Measurements from ENCODE around the gene TRPV2. TPM values are rescaled to one million over a fixed set of nuclear protein-coding genes. Genes with fewer than 3 reads are reported as not detected.

Gene TRPV2
- total and polyA plus RNA-seq, 2 of the 4 experiments (the other 2 are of a cell fraction) = 30.8 to 32.8 TPM

DNA sequence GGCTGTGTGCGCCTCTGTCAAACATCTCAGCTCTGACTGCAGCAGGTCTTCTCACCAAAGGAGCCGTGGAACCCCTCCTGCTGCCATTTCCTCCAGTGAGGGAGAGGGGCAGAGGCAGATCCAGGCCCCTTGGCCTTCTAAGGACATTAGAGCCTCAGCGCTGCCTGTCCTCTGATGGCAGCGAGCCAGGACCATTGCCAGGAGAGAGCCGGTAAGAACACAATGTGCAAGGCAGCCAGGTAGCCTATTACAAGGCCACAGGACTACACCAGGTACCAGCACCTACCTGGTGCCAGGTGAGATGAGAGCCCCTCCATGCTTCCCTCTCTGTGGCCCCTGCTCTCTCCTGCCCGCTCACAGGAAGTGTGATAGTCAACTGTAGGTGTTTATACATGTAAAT lies 65.6 kb downstream of the TRPV2 start:
- intact Hi-C loops (cut with micrococcal nuclease) (no loop called here), dilution Hi-C loops (cut with HindIII; ENCODE audit: low sequenced_read_pairs, unreplicated experiment) (no loop called here), in situ Hi-C loops (cut with MboI; ENCODE audit: low sequenced_read_pairs) (no loop called here)
- no peak overlapping the region for H3K9ac ChIP-seq (ENCODE audit: low read depth, low read length)
- no TSS peak for BruUV-seq (replicated peaks)
- no peak overlapping the region for H3K4ac ChIP-seq (ENCODE audit: low read depth, low read length)
- no peak overlapping the region for H3K18ac ChIP-seq (ENCODE audit: low read depth, low read length)
- H4K20me1 ChIP-seq (ENCODE audit: insufficient read depth, low read length) = no peaks in the 10 kb centered on the region
- no peak overlapping the region for H3K27ac ChIP-seq (ENCODE audit: insufficient read depth, low read length)
- no peak overlapping the region for H2BK120ac ChIP-seq (ENCODE audit: low read depth, low read length)
- CTCF ChIA-PET = no interaction called here
- H3K4me2 ChIP-seq (ENCODE audit: low read depth, low read length) = no peak overlapping the region
- no peak for TF ChIP-seq BHLHE40 (IDR thresholded peaks at IDR 0.05; ENCODE audit: low read depth, low read length)
- no peak for TF ChIP-seq MAZ (IDR thresholded peaks at IDR 0.05; ENCODE audit: borderline replicate concordance, low read depth, low read length)
- TF ChIP-seq RFX5 (IDR thresholded peaks at IDR 0.05; ENCODE audit: low read depth, low read length) = no peak
- TF ChIP-seq, protein P1, sequence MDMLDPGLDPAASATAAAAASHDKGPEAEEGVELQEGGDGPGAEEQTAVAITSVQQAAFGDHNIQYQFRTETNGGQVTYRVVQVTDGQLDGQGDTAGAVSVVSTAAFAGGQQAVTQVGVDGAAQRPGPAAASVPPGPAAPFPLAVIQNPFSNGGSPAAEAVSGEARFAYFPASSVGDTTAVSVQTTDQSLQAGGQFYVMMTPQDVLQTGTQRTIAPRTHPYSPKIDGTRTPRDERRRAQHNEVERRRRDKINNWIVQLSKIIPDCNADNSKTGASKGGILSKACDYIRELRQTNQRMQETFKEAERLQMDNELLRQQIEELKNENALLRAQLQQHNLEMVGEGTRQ (IDR thresholded peaks at IDR 0.05; ENCODE audit: low read depth, low read length) = no peak
- no peak for TF ChIP-seq SMC3 (IDR thresholded peaks at IDR 0.05; ENCODE audit: low read depth, low read length)
- TF ChIP-seq RCOR1 (IDR thresholded peaks at IDR 0.05; ENCODE audit: insufficient replicate concordance, low read length) = no peak
- TF ChIP-seq POLR2A (IDR thresholded peaks at IDR 0.05; ENCODE audit: low read depth, low read length) = no peak
- TF ChIP-seq, protein P2, sequence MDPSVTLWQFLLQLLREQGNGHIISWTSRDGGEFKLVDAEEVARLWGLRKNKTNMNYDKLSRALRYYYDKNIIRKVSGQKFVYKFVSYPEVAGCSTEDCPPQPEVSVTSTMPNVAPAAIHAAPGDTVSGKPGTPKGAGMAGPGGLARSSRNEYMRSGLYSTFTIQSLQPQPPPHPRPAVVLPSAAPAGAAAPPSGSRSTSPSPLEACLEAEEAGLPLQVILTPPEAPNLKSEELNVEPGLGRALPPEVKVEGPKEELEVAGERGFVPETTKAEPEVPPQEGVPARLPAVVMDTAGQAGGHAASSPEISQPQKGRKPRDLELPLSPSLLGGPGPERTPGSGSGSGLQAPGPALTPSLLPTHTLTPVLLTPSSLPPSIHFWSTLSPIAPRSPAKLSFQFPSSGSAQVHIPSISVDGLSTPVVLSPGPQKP (IDR thresholded peaks at IDR 0.05; ENCODE audit: borderline replicate concordance, low read depth, low read length) = no peak
- TF ChIP-seq CHD1 (IDR thresholded peaks at IDR 0.05; ENCODE audit: low read depth, low read length) = no peak
- TF ChIP-seq FOS (IDR thresholded peaks at IDR 0.05; ENCODE audit: low read depth, low read length) = no peak
- TF ChIP-seq NFE2L2 (IDR thresholded peaks at IDR 0.05; ENCODE audit: low read depth, low read length) = no peak
- no peak for TF ChIP-seq CEBPB (IDR thresholded peaks at IDR 0.05; ENCODE audit: low read depth, low read length)
- TF ChIP-seq MAFK (IDR thresholded peaks at IDR 0.05; ENCODE audit: low read depth, low read length) = no peak
- no peak for DNase-seq
- peaks cover 12% of the 10 kb centered on the region; the same call in 1 of the 2 replicates for H3K4me1 ChIP-seq (ENCODE audit: control insufficient read depth, insufficient read depth, low read length)
- H2BK5ac ChIP-seq (ENCODE audit: low read depth, low read length, poor library complexity, severe bottlenecking) = no peak overlapping the region
- H3K4me3 ChIP-seq (ENCODE audit: insufficient read depth, low read depth, low read length) = no peak overlapping the region
- no peaks in the 10 kb centered on the region for H3K36me3 ChIP-seq (ENCODE audit: control insufficient read depth, insufficient read depth, low read length)
- no peak overlapping the region for H4K8ac ChIP-seq (ENCODE audit: low read depth in 2 of 2, low read length in 2 of 2)
- H2AK5ac ChIP-seq (ENCODE audit: low read depth, low read length) = no peak overlapping the region
- no peak overlapping the region for H3K56ac ChIP-seq (ENCODE audit: extremely low read depth, insufficient read depth, low read length)
- H2AFZ ChIP-seq (replicated peaks; ENCODE audit: low read length, poor library complexity) = no peak overlapping the region
- no peak overlapping the region for H2AK9ac ChIP-seq (replicated peaks; ENCODE audit: low read depth, low read length, poor library complexity)
- POLR2A ChIA-PET (ENCODE audit: unreplicated experiment) = no interaction called here
- no peak overlapping the region for H3K23ac ChIP-seq (ENCODE audit: low read depth, low read length)
- H3K9me3 ChIP-seq (ENCODE audit: control insufficient read depth, insufficient read depth, low read length) = no peaks in the 10 kb centered on the region
- no peak for ATAC-seq (ENCODE audit: low read depth)
- H2BK15ac ChIP-seq (ENCODE audit: low read depth, low read length) = no peak overlapping the region
- no peak overlapping the region for H4K91ac ChIP-seq (ENCODE audit: insufficient read depth, low read depth, low read length)
- H3K14ac ChIP-seq (replicated peaks; ENCODE audit: low read depth, low read length) = no peak overlapping the region
- H2BK20ac ChIP-seq (ENCODE audit: low read depth, low read length) = no peak overlapping the region
- peaks cover 4% of the 10 kb centered on the region; the same call in 1 of the 2 replicates for H3K9me1 ChIP-seq (ENCODE audit: insufficient read depth, low read length)
- WGBS, 2 experiments (ENCODE audit: extremely low coverage in 2 of 2, insufficient read length in 1 of 2) = no CpG with 5 or more reads among the region's 6 CpGs
- H3K79me1 ChIP-seq (ENCODE audit: low read depth in 1 of 2, low read length in 2 of 2) = no peaks in the 10 kb centered on the region
- no peak overlapping the region for H4K5ac ChIP-seq (ENCODE audit: low read depth, low read length)
- no peaks in the 10 kb centered on the region for H3K27me3 ChIP-seq (ENCODE audit: control insufficient read depth, insufficient read depth, low read length)

All from IMR-90 (cell line).